HG02642 (cell line): ENCODE data around the gene RAP1GAP2.
"Not testable (repeated sequence)": the region's sequence is repeated elsewhere in the genome, so short reads cannot be mapped to it uniquely, and the experiment has no call there.

Experiments
- ATAC-seq: cut with Tn5 transposase; IDR thresholded peaks from one replicate; pipeline ENCODE4 v1.9.1; 2021; ENCODE audit warnings: mild to moderate bottlenecking; ENCODE audit not compliant: unreplicated experiment, poor library complexity

Gene RAP1GAP2

DNA sequence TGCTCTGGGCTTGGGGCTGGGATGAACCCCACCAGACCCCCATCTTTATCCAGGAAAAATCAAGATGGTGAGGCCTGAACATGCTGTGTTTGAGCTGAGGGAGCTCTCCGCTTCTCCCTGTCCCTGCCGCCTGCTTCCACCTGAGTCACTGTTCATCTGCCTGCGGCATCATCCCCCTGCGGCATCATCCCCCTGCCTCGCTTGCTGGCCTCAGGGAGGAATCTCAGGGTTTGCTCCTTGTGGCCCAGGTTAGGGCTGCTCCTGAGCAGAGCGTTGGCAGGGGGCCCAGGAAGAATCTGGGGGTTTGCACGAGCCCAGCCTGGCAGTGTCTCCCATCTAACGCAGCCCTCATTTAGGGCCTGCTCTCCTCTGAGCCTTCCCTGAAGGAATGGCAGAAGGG is 11.4 kb upstream of the RAP1GAP2 start:
- ATAC-seq, result no peak

GRCh38 chr17:2785376-2785775 is 10.9 kb upstream of the RAP1GAP2 start:
- ATAC-seq, result not testable (repeated sequence)

DNA sequence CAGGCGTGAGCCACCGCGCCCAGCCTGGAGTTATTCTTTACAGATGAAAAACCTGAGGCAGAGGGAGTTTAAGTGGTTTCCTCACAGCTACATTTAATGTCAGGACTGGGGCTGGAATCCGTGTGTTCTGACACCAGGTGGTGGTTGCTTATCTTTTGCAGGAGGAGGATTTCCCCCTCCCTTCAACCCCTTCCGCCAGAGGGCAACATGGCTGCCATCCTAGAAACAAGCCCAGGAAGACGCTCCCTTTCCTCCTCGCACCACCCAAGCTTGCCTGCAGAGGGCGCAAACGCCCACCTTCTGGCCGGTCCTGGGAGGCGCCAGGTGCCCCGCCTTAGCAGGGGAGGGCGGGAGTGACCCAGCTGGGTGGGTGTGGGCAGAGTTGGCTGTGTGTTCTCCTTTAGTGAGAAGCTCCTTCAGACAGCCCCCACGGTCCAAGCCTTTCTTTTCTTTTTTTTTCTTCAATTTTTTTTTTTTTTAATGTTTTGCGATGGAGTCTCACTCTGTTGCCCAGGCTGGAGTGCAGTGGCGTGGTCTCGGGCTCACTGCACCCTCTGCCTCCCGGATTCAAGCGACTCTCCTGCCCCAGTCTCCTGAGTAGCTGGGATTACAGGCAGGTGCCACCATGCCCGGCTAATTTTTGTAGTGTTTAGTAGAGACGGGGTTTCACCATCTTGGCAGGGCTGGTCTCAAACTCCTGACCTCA is 9.9 kb upstream of the RAP1GAP2 start:
- peak; percentile 83 for ATAC-seq

DNA sequence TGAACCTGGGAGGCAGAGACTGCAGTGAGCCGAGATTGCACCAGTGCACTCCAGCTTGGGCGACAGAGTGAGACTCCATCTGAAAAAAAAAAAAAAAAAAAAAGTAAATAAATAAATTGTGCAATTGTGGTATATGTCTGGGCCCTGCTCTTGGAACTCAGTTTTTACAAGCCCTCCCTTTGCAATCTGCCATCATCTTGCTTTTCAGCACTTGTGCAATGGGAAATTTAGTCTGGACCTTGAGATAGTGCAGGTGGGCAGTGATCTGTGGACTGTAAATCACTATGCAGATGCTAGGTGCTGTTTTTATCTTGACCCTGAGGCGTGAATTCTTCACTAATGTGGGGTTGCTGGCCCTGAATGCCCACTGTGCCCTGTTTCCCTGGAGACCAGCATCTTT is 6.5 kb upstream of the RAP1GAP2 start:
- no peak for ATAC-seq

DNA sequence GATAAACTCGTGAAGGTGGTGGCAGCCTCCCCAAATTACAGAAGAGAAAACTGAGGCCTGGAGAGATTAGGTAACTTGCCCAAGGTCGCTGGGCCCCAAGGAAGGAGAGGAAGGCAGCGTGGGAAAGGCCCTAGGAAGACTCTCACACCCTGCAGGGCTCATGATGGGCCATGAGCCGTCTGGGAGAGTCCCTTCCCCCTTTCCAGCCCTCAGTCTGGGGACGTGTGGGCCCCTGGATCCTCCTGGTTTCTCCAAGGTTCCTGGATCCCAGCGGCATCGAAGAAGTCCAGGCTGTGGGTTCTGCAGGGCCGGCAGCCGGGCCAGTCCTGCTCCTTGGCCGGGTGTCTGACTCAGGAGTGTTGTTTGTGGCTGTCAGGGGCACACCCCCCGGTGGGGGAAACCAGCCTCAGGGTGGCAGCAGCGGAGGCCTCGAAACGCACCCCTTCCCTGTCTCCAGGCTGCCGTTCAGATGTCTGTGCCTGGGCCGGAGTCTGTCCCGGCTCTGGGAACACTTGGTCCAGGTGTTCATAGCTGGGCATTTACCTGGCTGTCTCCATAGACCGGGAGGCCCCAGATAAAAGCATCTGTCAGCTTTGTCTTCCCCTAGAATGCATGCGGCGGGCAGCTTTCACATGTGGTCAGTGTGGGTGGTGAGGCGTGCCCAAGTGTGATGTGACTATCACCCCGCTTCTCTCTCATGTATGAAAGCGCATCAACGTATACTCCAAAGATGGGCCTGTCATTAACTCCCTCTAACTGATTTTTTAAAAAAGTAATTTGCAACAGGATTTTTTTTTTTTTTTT is 3.7 kb upstream of the RAP1GAP2 start:
- ATAC-seq, result no peak

GRCh38 chr17:2794111-2794803 is 2.0 kb upstream of the RAP1GAP2 start:
- ATAC-seq, result no peak

DNA sequence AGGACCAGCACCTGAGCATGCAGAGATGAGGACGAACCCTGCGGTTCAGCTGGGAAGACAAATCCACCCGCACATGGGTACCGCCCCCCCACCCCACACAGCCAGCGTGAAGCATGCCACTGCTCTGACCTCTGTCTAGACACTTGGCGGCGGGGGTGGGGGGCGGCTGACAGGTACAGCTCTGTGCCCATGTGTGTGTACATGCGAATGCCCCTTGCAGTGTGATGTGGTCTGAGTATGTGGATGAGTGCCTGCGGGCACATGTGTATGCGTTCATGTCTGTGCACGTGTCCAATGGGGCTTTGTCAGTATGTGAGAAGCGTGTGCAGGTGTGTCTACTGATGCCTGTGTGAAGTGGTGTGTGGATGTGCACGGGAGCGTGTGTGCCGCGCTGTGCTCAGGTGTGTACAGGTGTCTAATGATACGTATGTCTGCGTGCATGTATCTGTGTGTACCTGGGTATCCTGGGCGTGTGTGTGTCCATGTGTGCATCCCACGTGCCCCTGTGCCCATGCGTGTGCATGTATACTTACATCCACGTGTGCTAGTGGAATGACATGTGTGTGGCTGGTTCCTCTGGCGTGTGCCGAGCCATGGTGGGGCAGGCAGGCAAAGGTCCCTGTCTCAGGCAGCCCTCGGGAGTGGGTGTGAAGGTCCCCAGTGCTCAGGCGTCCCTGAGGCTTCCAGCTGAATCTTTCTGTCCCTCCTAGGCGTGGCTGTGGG is 636 bp upstream of the RAP1GAP2 start:
- ATAC-seq, result no peak

DNA sequence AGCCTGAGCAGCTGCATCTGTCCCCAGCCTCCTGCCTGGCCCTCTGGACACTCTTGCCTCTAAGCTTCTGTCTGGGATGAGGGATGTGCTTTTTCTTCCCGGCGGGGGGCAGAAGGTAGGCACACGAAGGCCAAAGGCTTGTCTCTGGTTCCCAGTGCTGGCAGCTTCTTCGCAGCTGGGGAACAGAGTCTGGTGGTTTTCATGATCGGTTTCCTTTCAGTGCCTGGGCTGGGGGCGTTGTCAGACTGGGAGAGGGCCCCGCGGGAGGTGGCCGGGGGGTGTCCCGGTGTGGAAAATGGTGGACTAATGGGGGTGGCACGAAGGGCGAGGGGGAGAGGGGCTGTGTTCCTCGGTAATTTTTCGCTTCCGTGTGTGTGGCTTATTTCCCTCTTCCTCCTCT is 988 bp downstream of the RAP1GAP2 start:
- ATAC-seq, result no peak

DNA sequence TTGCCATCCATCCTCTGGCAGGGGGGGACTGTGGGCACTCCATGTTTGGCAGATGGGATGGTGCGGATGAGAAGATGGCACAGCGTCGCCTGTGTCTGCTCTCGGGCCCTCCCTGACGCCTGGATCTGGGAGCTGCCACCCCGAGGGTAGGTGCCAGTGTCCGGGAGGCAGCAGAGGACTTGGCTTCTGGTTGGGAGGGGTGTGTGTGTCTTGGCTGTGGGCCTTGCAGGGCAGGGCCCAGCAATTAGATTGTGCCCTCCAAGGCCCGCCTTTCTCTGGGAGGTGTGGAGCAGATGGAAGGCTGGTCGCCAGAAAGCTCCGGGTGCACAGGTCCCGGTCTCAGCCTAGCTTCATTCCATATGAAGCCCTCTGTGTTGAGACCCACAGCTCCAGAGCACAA is 1.4 kb downstream of the RAP1GAP2 start:
- ATAC-seq, result no peak

DNA sequence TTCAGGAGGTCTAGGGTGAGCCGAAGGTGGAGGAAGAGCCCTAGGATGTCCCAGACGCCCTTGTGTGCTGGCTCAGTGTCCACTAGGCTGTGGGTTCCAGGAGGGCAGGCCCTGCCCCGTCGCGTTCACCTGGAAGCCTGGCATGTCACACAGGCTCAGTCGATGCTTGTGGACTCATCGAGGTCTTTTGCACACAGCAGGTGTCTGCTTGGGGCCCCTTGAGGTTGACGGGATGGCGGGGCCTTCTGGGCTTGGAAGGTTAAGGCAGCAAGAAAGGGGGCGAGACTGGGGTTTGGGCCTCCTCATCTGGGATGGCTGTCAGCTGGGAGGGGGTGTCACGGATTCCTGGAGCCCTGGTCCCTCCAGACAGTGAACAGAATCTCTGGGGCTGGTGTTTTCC is 1.9 kb downstream of the RAP1GAP2 start:
- ATAC-seq, result no peak

DNA sequence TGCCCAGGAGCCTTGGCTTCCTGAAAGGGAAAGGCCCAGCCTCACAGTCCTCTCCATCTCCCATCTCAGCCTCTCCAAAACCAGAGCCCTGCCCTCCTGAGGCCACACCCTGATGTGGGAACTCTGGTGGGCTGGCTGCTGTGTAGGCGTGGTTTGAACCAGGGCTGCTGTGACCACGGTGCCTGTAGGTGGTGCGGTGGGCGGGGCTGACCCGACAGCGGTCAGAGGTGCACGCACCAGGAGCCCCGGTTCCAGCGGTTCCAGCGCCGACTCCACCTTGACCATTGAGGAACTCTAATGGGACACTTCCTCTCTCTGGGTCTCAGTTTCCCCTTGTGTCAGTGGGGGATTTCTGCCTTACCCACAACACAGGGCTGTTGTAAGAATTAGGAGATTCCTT is 2.4 kb downstream of the RAP1GAP2 start:
- no peak for ATAC-seq

DNA sequence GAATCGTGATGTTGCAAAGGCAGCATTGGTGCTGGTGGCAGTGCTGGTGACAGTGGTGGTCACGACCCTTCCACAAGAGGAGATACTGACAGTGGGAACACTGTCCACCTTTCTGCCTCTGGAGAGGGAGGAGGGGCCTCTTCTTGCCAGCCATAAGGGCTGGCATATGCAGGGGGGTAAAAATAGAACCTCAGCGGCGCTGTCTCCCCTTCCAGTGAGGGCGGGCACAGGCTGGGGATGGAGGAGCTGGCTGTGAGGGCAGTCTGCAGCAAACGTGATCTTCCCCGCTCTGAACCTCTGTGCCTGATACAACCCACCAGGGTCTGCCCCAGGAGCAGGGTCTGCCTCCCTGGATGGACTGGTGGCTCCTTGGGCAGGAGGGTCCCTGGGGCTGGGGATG is 3.4 kb downstream of the RAP1GAP2 start:
- ATAC-seq, result no peak

- no peak for ATAC-seq
These were observed 4.1 kb downstream of the RAP1GAP2 start for GRCh38 chr17:2800367-2800766.

DNA sequence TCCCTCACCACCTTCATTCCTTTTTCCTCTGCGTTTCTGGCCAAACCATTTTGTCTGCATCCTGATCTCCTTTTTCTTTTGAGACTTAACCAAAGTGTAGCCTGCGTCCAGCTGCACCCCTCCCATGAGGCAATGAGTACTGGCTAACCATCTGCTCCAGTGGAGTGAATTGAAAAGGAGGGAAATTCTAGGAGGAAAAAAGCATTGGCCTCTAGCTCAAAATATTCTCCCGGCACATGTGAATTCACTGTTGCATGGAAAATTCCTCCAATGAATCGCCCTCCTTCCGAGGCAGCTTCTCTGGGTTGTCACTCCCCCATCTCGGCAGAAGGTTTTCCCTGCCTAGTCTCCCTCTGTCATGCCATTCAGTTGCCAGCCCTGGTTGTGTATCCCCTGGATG is 5.6 kb downstream of the RAP1GAP2 start:
- ATAC-seq, result no peak

- ATAC-seq, result no peak
These were observed 6.3 kb downstream of the RAP1GAP2 start for GRCh38 chr17:2802574-2802973.

DNA sequence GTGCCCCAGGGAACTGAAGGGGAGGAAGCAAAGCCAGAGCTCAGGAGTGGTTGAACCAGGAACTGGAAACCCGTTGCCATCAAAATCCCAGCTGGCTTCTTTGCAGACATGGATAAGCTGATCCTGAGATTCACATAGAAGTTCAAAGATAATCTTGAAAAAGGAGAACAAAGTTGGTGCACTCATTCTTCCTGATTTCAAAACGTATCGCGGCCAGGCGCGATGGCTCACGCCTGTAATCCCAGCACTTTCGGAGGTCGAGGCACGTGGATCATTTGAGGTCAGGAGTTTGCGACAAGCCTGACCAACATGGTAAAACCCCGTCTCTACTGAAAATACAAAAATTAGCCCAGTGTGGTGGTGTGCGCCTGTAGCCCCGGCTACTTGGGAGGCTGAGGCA is 7.1 kb downstream of the RAP1GAP2 start:
- ATAC-seq, result no peak

DNA sequence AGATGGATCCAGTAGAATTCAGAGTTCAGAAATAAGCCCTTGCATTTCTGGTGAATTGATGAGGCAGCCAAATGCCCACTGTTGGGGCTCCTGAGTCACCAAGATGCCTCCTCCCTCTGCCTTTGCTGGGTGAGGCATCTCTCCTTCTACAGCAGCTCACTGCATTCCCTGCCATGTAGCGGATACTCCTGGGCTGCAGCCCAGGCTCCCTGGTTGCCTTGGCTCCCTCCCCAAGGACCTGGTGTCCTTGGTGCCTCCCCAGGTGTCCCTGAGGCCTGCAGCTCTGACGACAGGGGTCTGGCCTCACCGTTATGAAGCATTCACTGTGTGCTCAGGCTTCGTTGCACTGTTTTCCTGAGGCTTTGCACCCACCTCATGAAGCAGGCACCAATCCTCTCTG is 7.7 kb downstream of the RAP1GAP2 start:
- ATAC-seq, result no peak

DNA sequence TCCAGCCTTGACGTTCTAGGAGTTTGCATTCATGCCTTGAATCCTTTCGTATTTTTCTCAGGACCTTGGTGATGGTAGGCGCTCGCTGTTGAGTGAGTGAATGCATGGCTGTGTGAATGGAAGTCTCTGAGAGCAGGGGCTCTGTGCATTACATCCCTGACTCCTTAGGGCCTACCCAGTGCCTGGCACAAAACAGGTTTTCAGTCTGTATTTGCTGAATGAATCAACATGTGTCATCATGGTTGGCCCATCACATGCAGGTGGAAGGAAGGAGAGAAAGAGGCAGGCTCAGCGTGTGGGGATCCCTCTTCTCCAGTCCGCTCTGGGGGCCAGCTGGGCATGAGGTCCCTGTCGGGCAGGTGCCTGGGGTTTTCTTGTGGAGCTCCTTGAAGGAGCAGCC is 8.7 kb downstream of the RAP1GAP2 start:
- ATAC-seq, result no peak

DNA sequence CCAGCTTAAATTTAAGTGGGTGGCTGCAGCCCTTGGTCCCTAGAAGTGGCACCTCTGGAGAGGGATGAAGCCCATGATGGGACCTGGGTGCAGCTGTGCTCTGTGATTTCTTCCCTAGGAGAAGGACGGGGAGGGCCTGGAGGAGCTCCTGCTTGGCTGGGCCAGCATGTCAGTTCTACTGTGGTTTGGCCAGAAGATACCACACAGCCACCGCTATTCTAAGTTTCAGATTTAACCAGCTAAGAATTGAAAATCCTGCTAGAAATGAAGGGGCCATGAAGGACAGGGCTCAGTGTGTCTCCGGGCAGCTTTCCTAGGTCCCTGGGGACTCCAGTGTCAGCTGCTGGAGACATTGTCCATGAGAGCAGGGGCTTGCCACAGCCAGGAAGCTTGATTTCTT is 9.7 kb downstream of the RAP1GAP2 start:
- ATAC-seq, result no peak

DNA sequence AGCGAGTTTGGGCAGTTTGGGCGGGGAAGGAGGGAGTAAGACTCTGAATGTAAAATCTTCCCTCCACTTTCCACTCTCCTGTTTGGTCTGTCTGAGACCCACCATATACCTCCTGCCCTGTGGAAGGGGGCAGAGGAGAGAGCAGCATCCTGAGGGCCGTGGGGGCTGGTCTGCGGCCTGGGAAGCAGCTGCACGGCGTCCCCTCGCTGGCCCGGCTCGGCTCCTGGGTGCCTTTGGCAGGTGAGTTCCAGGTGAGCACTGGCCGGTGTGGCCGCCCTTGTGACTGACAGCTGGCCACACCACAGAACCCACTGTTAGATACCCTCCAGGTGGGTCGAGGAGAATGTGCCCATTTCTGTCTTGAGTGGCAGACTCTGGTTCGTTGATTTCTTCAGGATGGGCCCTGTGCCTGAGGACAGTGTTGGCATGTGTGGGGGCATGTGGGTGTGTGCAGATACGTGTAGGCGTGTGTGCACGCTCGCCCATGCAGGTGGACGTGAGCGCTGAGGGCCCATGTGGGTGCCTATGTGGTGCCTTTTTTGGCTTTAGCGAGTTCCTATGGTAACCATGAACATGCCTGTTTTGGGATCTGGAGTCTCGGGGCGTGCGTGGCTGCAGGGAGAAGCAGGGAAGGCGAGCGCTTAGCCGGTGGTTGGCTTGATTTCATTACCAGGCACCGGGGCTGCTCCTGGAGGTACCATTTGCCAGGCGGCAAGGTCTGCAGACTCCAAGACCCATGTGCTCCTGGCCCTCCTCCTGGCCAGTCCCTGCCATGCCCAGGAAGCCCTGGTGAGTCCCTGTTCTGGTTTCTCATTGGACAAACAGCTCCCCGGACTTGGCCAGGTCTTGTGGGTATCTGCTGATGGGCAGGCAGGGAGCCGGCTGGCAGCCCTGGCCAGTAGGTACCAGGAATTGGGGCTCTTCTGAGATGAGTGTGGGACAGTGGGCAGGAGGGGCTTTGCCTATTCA is 12.4 kb downstream of the RAP1GAP2 start:
- no peak for ATAC-seq
